ENCODE data around the gene TNFAIP8L2.
A peak's percentile ranks its signal among the peaks of the same experiment; 100 is the strongest.
"Not testable (repeated sequence)": the region's sequence is repeated elsewhere in the genome, so short reads cannot be mapped to it uniquely, and the experiment has no call there.

TNFAIP8L2 gene

GRCh38 chr1:151165738-151166504 lies 9.5 kb downstream of the TNFAIP8L2 start, which contains the start of the genes LYSMD1 and SCNM1:
LYSMD1 (minus strand) TSS chr1:151165902; CDS start chr1:151165258, 644 bp downstream.
SCNM1 (plus strand) TSS chr1:151166144; CDS start chr1:151166153, 9 bp downstream.
- Mint-ChIP-seq H3K36me3 (peaks cover 14% of the 10 kb centered on the region), H3K9me3 (no peaks in the 10 kb centered on the region), H3K27ac (peak within 1 kb of the TSS; percentile 99), H3K4me1 (peaks cover 59% of the 10 kb centered on the region), H3K4me3 (peak within 1 kb of the TSS; percentile 98), H3K27me3 (peaks cover 2% of the 10 kb centered on the region)

DNA sequence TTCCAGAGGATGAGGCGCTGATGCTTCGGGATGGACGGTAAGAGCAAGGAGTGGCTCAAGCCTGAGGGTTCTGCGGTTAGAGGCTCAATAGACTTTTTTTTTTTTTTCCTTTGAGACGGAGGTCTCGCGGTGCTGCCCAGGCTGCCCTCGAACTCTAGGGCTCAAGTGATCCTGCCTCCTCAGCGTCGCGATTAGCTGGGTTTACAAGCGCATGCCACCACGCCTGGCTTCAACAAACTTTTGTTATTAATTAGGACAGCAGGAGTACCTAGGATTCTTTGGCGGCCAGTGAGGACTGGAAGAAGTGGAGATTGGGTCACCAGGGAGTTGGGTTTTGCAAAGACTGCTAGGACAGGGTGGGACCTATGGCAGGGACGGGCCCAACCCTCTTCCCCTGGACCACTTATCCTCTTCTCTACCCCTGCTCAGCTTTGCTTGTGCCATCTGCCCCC lies 10.1 kb downstream of the TNFAIP8L2 start:
- peaks cover 56% of the 10 kb centered on the region for H3K4me1 Mint-ChIP-seq
- H3K27me3 Mint-ChIP-seq: peaks cover 2% of the 10 kb centered on the region
- no peaks in the 10 kb centered on the region for H3K9me3 Mint-ChIP-seq
- peak overlapping the region; percentile 98 for H3K4me3 Mint-ChIP-seq
- peaks cover 14% of the 10 kb centered on the region for H3K36me3 Mint-ChIP-seq
- H3K27ac Mint-ChIP-seq: peak overlapping the region; percentile 99

- Mint-ChIP-seq H3K4me1 (peaks cover 50% of the 10 kb centered on the region), H3K27ac (peak overlapping the region; percentile 68), H3K36me3 (peaks cover 13% of the 10 kb centered on the region), H3K9me3 (no peaks in the 10 kb centered on the region), H3K27me3 (peaks cover 2% of the 10 kb centered on the region), H3K4me3 (peak overlapping the region; percentile 98)
Measured at GRCh38 chr1:151167116-151167515, 10.7 kb downstream of the TNFAIP8L2 start.

DNA sequence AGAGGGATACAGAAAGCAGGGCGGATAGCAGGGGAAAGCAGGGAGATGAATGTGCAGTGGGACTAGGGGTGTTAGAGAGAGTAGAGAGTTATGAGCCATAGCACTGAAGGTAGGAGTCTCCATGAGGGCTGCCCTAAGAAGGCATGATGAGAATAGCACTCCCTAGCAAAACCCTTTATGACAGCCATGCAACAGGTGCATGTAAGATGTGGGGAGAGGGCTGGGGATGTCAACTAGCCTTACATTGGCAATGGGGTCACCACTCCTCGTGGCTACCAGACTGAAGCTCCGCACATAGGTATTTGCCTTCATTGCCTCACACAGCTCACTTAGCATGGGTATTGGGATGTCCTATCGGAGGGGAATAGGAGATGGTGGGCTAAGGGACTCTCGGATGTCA lies 14.7 kb downstream of the TNFAIP8L2 start:
- Mint-ChIP-seq H3K27me3 (no peaks in the 10 kb centered on the region), H3K27ac (no peak overlapping the region), H3K36me3 (peaks cover 5% of the 10 kb centered on the region), H3K4me3 (no peak overlapping the region), H3K9me3 (no peaks in the 10 kb centered on the region), H3K4me1 (peaks cover 15% of the 10 kb centered on the region)

DNA sequence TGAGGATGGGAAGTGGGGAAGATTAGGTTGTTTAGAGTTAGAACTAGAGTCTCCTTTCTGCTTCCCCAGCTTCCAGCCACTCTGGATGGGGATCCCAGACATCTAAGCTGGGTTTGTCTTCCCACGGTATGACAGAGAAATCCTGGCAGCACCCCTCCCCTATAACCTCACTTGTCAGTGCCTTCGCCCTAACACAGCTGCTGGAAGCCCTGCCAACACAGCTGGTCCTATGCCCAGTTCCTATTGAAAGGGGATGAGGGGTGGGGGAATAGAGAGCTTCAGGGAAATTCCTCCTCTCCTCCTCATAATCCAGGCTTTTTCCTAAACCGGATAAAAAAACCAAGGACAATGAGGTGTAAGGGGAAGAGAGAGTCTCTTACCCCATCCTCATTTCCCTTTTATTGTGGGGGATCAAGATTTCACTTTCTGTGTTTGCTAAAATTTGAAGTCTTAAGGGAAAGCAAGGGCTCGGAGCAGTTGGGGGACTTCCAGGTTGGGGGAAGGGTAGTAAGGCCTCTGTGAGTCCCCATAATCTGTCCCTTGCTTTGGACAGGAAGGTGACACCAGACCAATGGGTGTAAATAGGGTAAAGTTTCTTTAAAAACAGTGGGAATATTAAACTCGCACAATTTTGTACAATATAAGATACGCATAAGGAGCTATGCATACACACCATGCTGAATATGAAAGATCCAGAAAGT lies 18.7 kb downstream of the TNFAIP8L2 start:
- no peaks in the 10 kb centered on the region for H3K9me3 Mint-ChIP-seq
- H3K4me1 Mint-ChIP-seq: peaks cover 4% of the 10 kb centered on the region
- H3K4me3 Mint-ChIP-seq: no peak overlapping the region
- peak overlapping the region; percentile 18 for H3K27ac Mint-ChIP-seq
- H3K27me3 Mint-ChIP-seq: no peaks in the 10 kb centered on the region
- peaks cover 8% of the 10 kb centered on the region for H3K36me3 Mint-ChIP-seq

DNA sequence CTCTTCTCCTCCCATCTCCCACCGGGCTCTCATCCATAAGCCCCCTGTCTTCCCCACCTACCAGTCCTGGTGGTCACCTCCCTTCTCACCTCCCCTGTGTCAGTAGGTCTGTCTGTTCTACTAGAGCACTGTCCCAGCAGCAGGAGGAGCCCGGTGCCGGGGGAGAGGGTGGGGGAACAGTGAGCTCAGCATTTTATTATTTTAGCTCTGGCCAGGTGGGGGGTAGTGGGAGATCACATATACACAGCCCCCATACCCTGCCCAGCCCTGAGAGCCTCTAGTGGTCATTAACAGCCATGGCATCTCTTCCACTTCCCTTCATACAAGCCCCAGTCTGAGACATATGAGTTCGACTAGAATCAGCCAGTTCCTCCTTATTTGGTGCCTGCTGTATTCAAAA lies 19.4 kb downstream of the TNFAIP8L2 start, which contains the start of gene TMOD4:
Gene TMOD4 (minus strand): TSS at position 119 of the 400 bp plus-strand sequence. CDS start 1,106 bp downstream, outside the sequence.
- peaks cover 9% of the 10 kb centered on the region for H3K36me3 Mint-ChIP-seq

DNA sequence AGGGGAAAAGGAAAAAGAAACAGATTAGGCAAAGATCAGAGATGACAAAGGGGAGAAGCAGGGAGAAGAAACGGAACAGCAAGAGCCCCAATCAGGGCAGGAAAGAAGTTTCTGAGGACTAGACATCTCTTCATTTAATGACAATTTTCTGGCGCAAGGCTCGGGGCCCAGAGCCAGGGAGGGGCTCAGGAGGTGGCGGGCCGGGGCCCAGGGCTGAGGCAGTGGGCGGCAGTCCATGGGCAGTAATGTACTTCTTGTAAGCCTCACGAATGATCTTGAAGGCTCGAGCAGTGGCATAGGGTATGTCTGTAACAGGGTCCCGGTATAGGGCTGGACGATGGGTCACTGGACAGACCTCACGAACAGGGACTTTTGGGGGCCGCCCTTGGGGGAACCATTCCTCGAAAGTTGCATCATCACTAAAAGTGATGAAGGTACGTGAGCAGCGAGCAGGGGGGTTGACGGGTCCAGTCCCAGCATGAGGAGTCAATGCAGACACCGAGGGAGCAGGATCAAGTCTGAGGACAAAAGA lies 20.1 kb downstream of the TNFAIP8L2 start:
- Mint-ChIP-seq H3K27me3 (no peaks in the 10 kb centered on the region), H3K27ac (no peak overlapping the region), H3K4me1 (peaks cover 4% of the 10 kb centered on the region), H3K36me3 (peaks cover 14% of the 10 kb centered on the region), H3K9me3 (no peaks in the 10 kb centered on the region), H3K4me3 (no peak overlapping the region)

More for the DNA sequence above, 19.4 kb downstream of the TNFAIP8L2 start, which contains the start of gene TMOD4:
- no peaks in the 10 kb centered on the region for H3K9me3 Mint-ChIP-seq
- peak within 1 kb of the TSS; percentile 18 for H3K27ac Mint-ChIP-seq
- H3K4me3 Mint-ChIP-seq: no peak within 1 kb of the TSS
- H3K4me1 Mint-ChIP-seq: peaks cover 4% of the 10 kb centered on the region
- no peaks in the 10 kb centered on the region for H3K27me3 Mint-ChIP-seq

DNA sequence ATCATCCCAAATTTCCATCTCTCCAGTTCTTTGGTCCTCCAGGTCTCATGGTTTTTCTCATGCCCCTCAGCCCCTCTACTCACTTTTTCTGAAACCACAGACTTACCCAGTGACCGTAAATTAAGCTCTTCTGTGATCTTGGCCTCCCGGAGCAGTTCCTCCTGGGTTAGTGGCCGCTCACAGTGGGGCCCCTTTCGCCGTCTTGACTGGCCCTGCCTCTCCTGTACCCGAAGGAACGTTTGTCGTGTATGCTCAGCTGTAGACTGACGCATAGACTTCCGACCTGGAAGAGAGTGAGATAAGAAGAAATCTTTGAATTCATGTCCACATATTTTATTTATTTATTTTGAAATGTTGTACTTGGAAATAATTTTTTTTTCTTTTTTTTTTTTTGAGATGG lies 27.8 kb downstream of the TNFAIP8L2 start:
- Mint-ChIP-seq H3K27me3 (no peaks in the 10 kb centered on the region), H3K4me3 (no peak overlapping the region), H3K36me3 (peaks cover 23% of the 10 kb centered on the region), H3K9me3 (no peaks in the 10 kb centered on the region), H3K27ac (peak overlapping the region; percentile 12), H3K4me1 (peaks cover 26% of the 10 kb centered on the region)

GRCh38 chr1:151187205-151187604 lies 30.8 kb downstream of the TNFAIP8L2 start:
- peaks cover 15% of the 10 kb centered on the region for H3K36me3 Mint-ChIP-seq
- peaks cover 42% of the 10 kb centered on the region for H3K4me1 Mint-ChIP-seq
- H3K9me3 Mint-ChIP-seq: no peaks in the 10 kb centered on the region
- H3K4me3 Mint-ChIP-seq: no peak overlapping the region
- no peaks in the 10 kb centered on the region for H3K27me3 Mint-ChIP-seq
- peak overlapping the region; percentile 46 for H3K27ac Mint-ChIP-seq

GRCh38 chr1:151188667-151189066 lies 32.2 kb downstream of the TNFAIP8L2 start:
- H3K36me3 Mint-ChIP-seq, H3K27me3 Mint-ChIP-seq, H3K9me3 Mint-ChIP-seq: not testable (repeated sequence)
- Mint-ChIP-seq H3K4me3 (peak overlapping the region; percentile 100), H3K27ac (peak overlapping the region; percentile 30), H3K4me1 (peaks cover 42% of the 10 kb centered on the region)

DNA sequence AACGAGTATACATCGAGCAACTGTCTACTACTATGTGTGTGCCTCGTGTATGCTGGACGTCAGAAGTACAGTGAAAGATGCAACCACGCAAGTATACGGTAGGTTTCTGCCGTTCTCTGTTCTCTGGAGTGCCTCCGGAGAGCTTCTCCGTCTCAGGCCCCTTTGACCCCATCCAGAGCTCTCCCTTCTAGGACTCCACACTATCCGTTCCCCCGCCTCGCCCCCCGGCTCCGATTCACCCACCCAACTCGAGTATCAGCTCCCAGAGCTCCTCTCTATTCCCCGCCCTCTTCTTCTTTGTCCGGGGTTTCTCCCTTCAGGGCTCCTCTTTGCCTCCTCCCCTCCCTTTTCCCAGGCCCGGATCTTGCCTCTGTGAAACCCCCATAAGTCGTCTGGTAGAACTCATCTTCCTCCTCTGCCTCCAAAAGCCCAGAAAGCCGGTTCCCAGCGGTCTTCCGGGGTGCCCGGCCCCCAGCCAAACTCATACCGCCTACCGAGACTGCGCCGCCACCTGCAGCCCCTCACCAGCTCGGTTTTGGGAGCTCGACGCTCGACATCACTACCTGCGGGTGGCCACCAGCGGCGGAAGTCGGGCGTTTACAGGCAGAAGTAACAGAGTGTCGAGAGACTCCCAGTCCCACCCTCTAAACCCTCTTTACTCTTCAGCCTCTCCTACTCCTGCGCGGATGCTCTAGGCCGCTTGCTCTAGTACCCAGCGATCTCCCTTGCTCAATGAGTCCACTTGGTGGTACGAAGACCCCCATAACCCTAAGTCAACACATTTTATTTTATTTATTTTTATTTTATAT lies 33.4 kb downstream of the TNFAIP8L2 start, which contains the start of gene VPS72:
Gene VPS72 (minus strand): TSS at position 561 of the 809 bp plus-strand sequence. CDS start 76 bp downstream, at position 485.
- Mint-ChIP-seq H3K27me3 (no peaks in the 10 kb centered on the region), H3K4me3 (peak within 1 kb of the TSS; percentile 100), H3K36me3 (peaks cover 4% of the 10 kb centered on the region), H3K9me3 (no peaks in the 10 kb centered on the region), H3K4me1 (peaks cover 42% of the 10 kb centered on the region), H3K27ac (peak within 1 kb of the TSS; percentile 100)

DNA sequence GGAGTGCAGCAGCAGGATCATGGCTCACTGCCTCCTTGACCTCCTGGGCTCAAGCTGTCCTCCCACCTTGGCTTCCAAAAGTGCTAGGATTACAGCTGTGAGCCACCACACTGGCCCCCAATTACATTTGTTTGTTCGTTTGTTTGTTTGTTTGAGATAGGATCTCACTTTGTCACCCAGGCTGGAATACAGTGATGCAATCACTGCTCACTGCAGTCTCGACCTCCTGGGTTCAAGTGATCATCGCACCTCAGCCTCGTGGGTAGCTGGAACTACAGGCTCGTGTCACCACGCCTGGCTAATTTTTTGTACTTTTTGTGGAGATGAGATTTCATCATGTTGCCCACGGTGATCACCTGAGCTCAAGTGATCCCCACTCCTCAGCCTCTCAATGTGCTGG lies 35.6 kb downstream of the TNFAIP8L2 start:
- Mint-ChIP-seq H3K27me3 (no peaks in the 10 kb centered on the region), H3K4me3 (peak overlapping the region; percentile 54), H3K27ac (peak overlapping the region; percentile 8), H3K4me1 (peaks cover 38% of the 10 kb centered on the region), H3K9me3 (no peaks in the 10 kb centered on the region), H3K36me3 (peaks cover 2% of the 10 kb centered on the region)

GRCh38 chr1:151193304-151193703 lies 36.9 kb downstream of the TNFAIP8L2 start:
- H3K4me3 Mint-ChIP-seq: no peak overlapping the region

GRCh38 chr1:151193856-151194255 lies 37.4 kb downstream of the TNFAIP8L2 start:
- peaks cover 6% of the 10 kb centered on the region for H3K36me3 Mint-ChIP-seq
- no peaks in the 10 kb centered on the region for H3K9me3 Mint-ChIP-seq
- H3K4me3 Mint-ChIP-seq: no peak overlapping the region
- peaks cover 35% of the 10 kb centered on the region for H3K4me1 Mint-ChIP-seq
- no peak overlapping the region for H3K27ac Mint-ChIP-seq
- no peaks in the 10 kb centered on the region for H3K27me3 Mint-ChIP-seq

More at GRCh38 chr1:151193304-151193703, 36.9 kb downstream of the TNFAIP8L2 start:
- Mint-ChIP-seq H3K4me1 (peaks cover 39% of the 10 kb centered on the region), H3K9me3 (no peaks in the 10 kb centered on the region), H3K27me3 (no peaks in the 10 kb centered on the region), H3K27ac (no peak overlapping the region), H3K36me3 (peaks cover 3% of the 10 kb centered on the region)

All from activated naive CD4-positive, alpha-beta T cell treated with anti-CD3 and anti-CD28 coated beads, Interleukin-2, amount 50 U/mL, for 24 hours (primary cell).